Gastroesophageal sphincter (tissue), 4 donors: ENCODE results near the gene AATK. TPM values are rescaled to one million over a fixed set of nuclear protein-coding genes. Genes with fewer than 3 reads are reported as not detected.

Experiments used
- ATAC-seq: fragments of 150-250 bp; one replicate; pipeline ENCODE4 v1.9.1; 2016; ENCODE audit warnings: mild to moderate bottlenecking, moderate library complexity
- H3K27ac ChIP-seq, 4 donors: fragments of 200-600 bp; sonication (generic) in 3 of 4; 1 replicate in 3 of 4; 2 replicates in 1 of 4; pipeline ENCODE4 v1.5.1; 2016 to 2019
- H3K27me3 ChIP-seq: fragments of 200-600 bp; sonication (generic); one replicate; pipeline ENCODE4 v1.5.1; 2019
- H3K36me3 ChIP-seq, 2 donors: fragments of 200-600 bp; sonication (generic); one replicate each; pipeline ENCODE4 v1.5.1; 2019; ENCODE audit warnings: control low read depth in 1 of 2
- H3K4me1 ChIP-seq, 3 donors: fragments of 200-600 bp; sonication (generic); 1 replicate in 2 of 3; 2 replicates in 1 of 3; pipeline ENCODE4 v1.5.1; 2016 to 2019; ENCODE audit warnings: control low read depth in 2 of 3
- H3K4me3 ChIP-seq, 2 donors: fragments of 200-600 bp; sonication (generic); one replicate each; pipeline ENCODE4 v1.5.1; 2019; ENCODE audit warnings: mild to moderate bottlenecking in 1 of 2, moderate library complexity in 1 of 2
- H3K9me3 ChIP-seq, 3 donors: fragments of 200-600 bp; sonication (generic); one replicate each; pipeline ENCODE4 v1.5.1; 2017 to 2019; ENCODE audit warnings: control low read depth in 2 of 3
- CTCF ChIP-seq, 4 experiments: fragments of 200-600 bp in 2 of 4; fragments of 450-650 bp in 2 of 4; sonication (generic) in 1 of 4; IDR thresholded peaks; one replicate each; pipeline ENCODE4 v1.5.1; 2017 to 2019; ENCODE audit warnings: antibody characterized with exemption in 4 of 4, mild to moderate bottlenecking in 2 of 4, moderate library complexity in 2 of 4
- EP300 ChIP-seq: sonication (generic); formaldehyde crosslinking; IDR thresholded peaks from one replicate; pipeline ENCODE4 v1.6.1; 2017; ENCODE audit warnings: antibody characterized with exemption, mild to moderate bottlenecking
- POLR2A ChIP-seq, 2 donors: fragments of 450-650 bp; IDR thresholded peaks; one replicate each; pipeline ENCODE4 v1.6.1; 2017; ENCODE audit warnings: antibody characterized with exemption in 2 of 2, mild to moderate bottlenecking in 2 of 2, moderate library complexity in 1 of 2
- POLR2AphosphoS5 ChIP-seq: sonication (generic); formaldehyde crosslinking; IDR thresholded peaks from one replicate; pipeline ENCODE4 v1.6.1; 2017; ENCODE audit warnings: antibody characterized with exemption
- WGBS, 2 donors: methylation state at CpG; one replicate each; pipeline ENCODE4 v1.1.5; 2018; ENCODE audit warnings: low coverage in 1 of 2; 5-methylcytosine and 5-hydroxymethylcytosine counted together
- total RNA-seq, 4 donors: library from RNA; depleted of rRNA; stranded (reverse); fragments of >200 nt; gene quantifications; one replicate each; pipeline ENCODE4 v1.1.0, GENCODE V29; 2016

AATK gene
- total RNA-seq, 4 donors from 2014 or later = 14.5 to 28.0 (median 22.1) TPM

- ATAC-seq = no peak
- WGBS, 2 donors = 70% methylated on average over 9 of the region's 10 CpGs; no CpG with 5 or more reads in 1 of the 2 donors
- Histone ChIP-seq H3K9me3 (no peaks in the 10 kb centered on the region), H3K4me1 (no peaks in the 10 kb centered on the region), H3K36me3 (peaks cover 0 to 27% of the 10 kb centered on the region in 2 donors), H3K27me3 (no peaks in the 10 kb centered on the region), H3K27ac (no peak overlapping the region), H3K4me3 (no peak overlapping the region)
- TF ChIP-seq CTCF (IDR thresholded peaks at IDR 0.05) = no peak
Measured at GRCh38 chr17:81210466-81210865, 44.4 kb upstream of the AATK start.

GRCh38 chr17:81209141-81209540 lies 43.1 kb upstream of the AATK start:
- Histone ChIP-seq H3K4me3 (no peak overlapping the region), H3K36me3 (peaks cover 0 to 39% of the 10 kb centered on the region in 2 donors), H3K27ac (no peak overlapping the region), H3K9me3 (no peaks in the 10 kb centered on the region), H3K4me1 (no peaks in the 10 kb centered on the region), H3K27me3 (no peaks in the 10 kb centered on the region)
- ATAC-seq = no peak
- TF ChIP-seq EP300 (no peak), POLR2A (IDR thresholded peaks at IDR 0.05) (no peak), CTCF (IDR thresholded peaks at IDR 0.05) (no peak), POLR2AphosphoS5 (no peak)
- no CpG with 5 or more reads among the region's 16 CpGs for WGBS, 2 donors

GRCh38 chr17:81208651-81209050 lies 42.6 kb upstream of the AATK start:
- no peaks in the 10 kb centered on the region for H3K9me3 ChIP-seq
- no peaks in the 10 kb centered on the region for H3K4me1 ChIP-seq
- H3K4me3 ChIP-seq = no peak overlapping the region
- no peak overlapping the region for H3K27ac ChIP-seq
- WGBS, 2 donors = 88 to 90% methylated on average over 2 to 3 of the region's 10 CpGs
- peaks cover 0 to 44% of the 10 kb centered on the region in 2 donors for H3K36me3 ChIP-seq
- no peak for TF ChIP-seq POLR2A (IDR thresholded peaks at IDR 0.05)
- TF ChIP-seq POLR2AphosphoS5 = no peak
- TF ChIP-seq EP300 = no peak
- TF ChIP-seq CTCF (IDR thresholded peaks at IDR 0.05) = no peak
- no peak for ATAC-seq
- H3K27me3 ChIP-seq = no peaks in the 10 kb centered on the region

GRCh38 chr17:81207610-81208581 lies 41.9 kb upstream of the AATK start:
- ATAC-seq = no peak
- Histone ChIP-seq H3K4me1 (no peaks in the 10 kb centered on the region), H3K27me3 (no peaks in the 10 kb centered on the region), H3K4me3 (no peak overlapping the region), H3K9me3 (no peaks in the 10 kb centered on the region), H3K27ac (no peak overlapping the region), H3K36me3 (peaks cover 0 to 51% of the 10 kb centered on the region in 2 donors)
- WGBS, 2 donors = 100% methylated on average over 2 of the region's 21 CpGs; no CpG with 5 or more reads in 1 of the 2 donors
- TF ChIP-seq EP300 (no peak), CTCF (IDR thresholded peaks at IDR 0.05) (no peak), POLR2A (IDR thresholded peaks at IDR 0.05) (no peak), POLR2AphosphoS5 (no peak)

GRCh38 chr17:81206657-81207056 lies 40.6 kb upstream of the AATK start:
- ATAC-seq = peak; percentile 13
- Histone ChIP-seq H3K36me3 (peaks cover 0 to 61% of the 10 kb centered on the region in 2 donors), H3K9me3 (no peaks in the 10 kb centered on the region), H3K4me1 (no peaks in the 10 kb centered on the region), H3K27ac (no peak overlapping the region), H3K27me3 (no peaks in the 10 kb centered on the region), H3K4me3 (no peak overlapping the region)
- 80% methylated on average over 3 of the region's 12 CpGs; no CpG with 5 or more reads in 1 of the 2 donors for WGBS, 2 donors
- TF ChIP-seq POLR2A (IDR thresholded peaks at IDR 0.05) (no peak), EP300 (no peak), POLR2AphosphoS5 (no peak), CTCF (IDR thresholded peaks at IDR 0.05) (no peak)
